Measurements from ENCODE around the gene CAMK1G.

DNA sequence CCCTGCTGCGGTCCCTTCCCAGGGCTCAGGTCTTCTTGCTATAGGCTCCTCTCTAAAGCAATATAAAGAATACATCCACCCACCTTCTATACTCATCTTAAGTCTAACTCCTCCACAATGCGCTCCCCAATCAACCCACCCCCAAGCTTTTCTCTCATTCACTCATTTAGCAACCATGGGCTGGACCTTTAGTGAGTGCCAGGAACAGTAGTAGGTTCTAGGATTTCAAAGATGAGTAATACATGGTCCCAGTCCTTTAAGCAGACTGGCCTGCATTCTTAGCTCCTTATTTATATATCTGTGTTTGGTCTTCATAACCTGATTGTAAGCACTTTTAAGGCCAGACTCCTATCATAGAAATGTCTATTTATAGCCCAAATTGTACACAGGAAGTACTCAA, 5.9 kb downstream of the CAMK1G start:
- no peak for TF ChIP-seq EZH2phosphoT487 (conservative IDR thresholded peaks at IDR 0.05; ENCODE audit: low read length)
- TF ChIP-seq, protein P1, sequence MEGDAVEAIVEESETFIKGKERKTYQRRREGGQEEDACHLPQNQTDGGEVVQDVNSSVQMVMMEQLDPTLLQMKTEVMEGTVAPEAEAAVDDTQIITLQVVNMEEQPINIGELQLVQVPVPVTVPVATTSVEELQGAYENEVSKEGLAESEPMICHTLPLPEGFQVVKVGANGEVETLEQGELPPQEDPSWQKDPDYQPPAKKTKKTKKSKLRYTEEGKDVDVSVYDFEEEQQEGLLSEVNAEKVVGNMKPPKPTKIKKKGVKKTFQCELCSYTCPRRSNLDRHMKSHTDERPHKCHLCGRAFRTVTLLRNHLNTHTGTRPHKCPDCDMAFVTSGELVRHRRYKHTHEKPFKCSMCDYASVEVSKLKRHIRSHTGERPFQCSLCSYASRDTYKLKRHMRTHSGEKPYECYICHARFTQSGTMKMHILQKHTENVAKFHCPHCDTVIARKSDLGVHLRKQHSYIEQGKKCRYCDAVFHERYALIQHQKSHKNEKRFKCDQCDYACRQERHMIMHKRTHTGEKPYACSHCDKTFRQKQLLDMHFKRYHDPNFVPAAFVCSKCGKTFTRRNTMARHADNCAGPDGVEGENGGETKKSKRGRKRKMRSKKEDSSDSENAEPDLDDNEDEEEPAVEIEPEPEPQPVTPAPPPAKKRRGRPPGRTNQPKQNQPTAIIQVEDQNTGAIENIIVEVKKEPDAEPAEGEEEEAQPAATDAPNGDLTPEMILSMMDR (IDR thresholded peaks at IDR 0.05; ENCODE audit: insufficient read depth, low read length, poor library complexity, severe bottlenecking): no peak
